Medulla oblongata (tissue), 1 donor: Measurements from ENCODE around the gene GTF2H4.

ENCODE experiments used
- DNase-seq: peaks from one replicate; pipeline ENCODE4 v3.0.0-alpha.2; 2015; ENCODE audit errors: extremely low spot score

GTF2H4 gene

DNA sequence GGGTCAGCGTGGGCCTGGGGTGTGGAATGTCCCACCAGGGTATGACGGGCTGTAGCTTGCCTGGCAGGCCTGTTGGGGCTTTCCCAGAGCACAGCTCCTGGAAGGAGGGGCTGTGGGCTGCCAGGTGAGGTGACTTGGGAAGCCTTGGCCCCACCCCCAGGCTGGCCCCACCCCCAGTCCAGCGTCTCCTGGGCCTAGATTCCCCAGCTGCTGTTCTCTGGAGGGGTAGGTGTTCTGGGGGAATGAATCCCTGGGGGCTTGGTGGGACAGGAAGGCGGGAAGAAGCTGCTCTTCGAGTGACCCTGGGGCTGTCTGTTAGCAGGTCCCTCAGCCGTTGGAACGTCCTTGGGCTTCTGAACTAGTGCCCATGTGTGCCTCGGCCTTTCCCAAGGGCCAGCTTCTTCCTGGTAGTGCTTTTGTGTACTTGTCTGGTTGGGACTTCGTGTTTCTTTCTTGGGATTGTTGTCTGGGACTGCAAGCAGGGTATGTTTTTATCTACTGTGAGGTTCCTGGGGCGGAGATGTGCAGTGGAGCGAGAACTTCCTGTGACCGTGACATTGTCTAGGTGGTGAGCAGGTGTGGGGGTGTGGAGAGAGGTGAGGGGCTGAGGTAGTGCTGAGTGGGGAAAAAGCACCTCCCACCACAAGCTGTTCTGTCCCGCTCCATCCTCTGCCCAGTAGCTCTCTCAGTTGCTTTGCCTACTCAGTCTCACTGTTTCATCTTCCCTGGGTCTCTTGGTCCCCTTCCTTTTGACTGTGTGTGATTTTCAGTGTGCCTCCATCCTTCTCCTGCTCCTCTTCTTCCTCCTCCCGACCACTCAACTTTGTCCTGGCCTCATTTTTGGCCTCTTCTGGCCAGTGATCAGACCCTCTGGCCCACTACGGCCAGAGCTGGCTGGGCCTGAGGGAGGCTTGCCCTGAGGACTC, 25.0 kb upstream of the GTF2H4 start:
- peak; percentile 36 for DNase-seq

DNA sequence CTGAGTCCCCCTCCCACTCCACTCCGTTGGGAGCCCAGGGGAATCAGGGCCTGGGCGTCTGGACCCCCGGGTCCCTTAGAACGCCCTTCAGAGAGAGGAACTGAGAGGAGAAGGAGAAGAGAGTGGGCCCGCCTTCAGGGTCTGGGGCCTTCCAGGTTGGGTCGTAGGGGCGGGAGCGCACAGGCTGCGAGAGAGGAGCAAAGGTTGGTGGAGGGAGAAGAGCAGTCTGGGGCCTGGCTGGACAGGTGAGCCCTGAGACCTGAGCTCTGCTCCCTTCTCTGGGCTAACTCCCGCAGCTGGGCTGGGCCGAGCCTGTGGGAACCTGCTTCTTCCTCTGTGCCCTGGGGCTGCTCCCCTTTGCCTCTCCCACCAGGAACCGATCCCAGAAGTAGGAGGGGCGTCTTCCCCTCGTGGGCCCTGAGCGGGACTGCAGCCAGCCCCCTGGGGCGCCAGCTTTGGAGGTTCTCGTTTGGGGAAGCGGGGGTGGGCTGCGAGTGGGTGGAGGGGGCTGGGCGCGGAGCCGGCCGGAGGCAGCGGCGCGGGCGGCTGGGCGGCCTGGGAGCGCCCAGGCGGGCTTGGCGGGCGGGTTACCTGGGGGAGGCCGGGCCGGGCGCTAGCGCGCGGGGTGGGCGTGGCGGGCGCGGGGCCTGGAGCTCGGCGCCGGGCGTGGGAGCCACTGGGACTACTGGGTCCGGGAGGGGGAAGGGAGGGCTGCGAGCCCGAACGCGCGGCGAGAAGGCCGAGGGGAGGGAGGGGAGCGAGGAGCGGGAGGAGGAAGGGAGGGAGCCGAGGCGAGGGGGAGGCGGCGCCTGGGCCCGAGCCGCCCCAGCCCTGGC, 24.1 kb upstream of the GTF2H4 start, which contains the start of gene DDR1:
TSS of gene DDR1 (plus strand) at position 835 of the 836 bp plus-strand sequence. CDS start 4,211 bp downstream, outside the sequence.
- DNase-seq = peak; percentile 89

DNA sequence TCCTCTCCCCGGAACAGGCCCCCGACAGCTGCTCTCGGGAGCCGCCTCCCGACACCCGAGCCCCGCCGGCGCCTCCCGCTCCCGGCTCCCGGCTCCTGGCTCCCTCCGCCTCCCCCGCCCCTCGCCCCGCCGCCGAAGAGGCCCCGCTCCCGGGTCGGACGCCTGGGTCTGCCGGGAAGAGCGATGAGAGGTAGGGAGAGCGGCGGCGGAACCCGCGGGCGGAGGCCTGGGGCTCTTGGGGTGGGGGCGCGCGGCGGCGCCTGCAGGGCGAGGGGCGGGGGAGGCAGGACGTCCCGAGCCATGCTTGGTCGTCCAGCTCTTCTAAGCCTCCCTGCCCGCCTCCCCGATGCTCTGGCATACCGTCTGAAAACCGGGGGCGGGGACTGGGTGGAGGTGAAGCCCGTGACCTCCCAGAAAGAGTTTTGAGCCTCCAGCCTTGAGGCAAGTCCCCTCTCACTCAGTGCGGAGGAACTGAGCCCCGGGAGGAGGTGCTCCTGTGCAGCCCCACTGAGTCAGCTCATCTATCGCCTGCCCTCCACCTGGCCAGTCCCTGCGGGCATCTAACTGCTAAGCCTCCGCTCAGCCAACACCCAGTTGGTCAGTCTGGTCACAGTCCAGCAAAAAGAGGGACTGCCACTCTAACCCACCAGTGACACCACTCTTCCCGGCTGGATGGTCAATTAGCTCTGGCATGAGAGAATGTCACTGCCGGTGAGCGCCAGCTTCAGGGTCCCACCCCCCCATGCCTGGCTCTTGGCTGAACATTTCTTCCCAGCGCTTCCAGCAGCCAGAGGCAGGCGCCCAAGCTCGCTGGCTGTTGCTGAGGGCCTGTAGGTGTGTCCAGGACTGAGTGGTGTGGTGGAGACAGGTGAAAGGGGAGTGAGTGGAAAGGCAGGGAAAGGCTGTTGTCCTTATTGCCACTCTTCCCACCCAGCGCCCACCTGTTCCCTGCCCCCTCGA, 23.2 kb upstream of the GTF2H4 start:
- DNase-seq = peak; percentile 71

DNA sequence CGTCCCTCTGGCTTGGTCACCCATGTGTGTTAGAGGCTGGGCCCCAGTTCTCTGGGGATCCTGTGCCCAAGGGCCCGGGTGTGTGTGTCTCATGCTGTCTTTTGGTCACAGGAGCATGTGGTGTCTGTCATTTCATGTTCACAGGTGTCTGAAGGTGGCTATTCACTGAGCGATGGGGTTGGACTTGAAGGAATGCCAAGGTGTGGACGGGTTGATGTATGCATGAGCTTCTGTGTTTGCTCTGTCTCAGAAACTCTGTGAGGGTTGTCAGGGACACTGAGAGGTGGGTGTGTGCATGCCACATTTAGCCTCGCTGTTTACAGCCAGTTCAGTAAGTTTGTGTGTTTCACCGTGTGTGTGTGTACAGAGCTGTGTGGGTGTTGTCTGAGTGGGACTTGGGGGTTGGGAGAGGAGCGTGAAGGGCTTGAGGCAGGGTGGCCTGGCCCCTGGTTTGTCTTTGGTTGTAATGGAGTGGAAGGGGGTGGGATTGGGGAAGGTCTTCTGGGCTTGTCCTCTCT, 22.5 kb upstream of the GTF2H4 start:
- peak; percentile 59 for DNase-seq

DNA sequence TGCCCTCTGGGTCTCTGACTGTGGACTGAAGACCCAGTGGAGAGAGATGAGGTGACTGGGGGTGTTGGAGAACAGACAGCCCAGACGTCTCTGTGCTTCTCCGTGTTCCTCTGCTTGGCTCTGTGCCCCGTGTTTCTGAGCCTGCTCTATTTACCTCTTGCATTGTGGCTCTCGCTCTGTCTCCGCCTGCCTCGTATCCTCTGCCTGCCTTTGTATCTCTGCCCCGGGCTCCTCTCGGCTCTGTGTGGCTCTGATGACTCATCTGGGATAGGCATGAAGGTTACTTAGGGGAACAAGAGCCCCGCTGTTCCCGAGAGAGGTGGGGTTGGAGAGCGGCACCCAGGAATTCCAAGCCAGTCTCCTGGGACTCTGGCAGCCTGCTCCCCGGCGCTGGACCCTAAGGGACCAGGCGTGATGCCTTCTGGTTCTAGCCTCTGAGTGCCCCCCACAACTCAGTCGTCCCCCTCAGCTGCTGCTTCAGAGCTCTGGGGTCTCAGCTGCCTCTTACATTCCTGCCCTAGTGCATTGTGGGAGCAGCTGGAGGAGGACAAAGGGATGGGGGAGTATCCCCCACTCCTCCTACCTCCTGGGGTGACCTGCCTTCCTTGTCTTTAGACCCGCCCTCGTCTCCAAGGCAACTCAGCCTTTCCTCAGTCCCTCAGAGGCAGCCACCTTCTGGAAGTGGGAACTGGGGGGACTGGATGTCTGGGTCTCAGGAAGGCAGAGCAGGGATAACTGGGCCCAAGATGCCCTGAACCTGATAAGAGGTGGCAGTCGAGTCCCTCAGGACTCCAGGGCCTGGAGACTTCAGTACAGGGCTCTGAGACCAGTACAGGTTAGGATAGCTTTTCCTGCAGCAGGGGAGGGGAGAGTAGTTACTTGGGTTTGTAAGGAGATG, 21.8 kb upstream of the GTF2H4 start:
- DNase-seq = peak; percentile 78

DNA sequence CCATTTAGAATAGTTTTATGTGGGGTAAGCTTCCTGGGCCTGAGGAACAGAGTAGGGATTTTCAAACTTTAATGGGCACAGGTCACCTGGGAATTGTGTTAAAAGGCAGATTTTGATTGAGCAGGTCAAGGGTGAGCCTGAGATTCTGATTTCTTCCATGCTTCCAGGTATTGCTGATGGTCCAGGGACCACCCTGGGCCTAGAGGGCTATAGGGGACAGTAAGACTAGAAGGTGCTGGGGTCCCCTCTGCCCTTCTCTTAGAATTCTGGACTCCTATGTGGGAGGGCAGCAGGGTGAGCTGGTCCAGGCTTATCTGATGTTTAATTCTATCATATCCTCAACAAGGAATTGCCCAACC, 21.1 kb upstream of the GTF2H4 start:
- DNase-seq = no peak

DNA sequence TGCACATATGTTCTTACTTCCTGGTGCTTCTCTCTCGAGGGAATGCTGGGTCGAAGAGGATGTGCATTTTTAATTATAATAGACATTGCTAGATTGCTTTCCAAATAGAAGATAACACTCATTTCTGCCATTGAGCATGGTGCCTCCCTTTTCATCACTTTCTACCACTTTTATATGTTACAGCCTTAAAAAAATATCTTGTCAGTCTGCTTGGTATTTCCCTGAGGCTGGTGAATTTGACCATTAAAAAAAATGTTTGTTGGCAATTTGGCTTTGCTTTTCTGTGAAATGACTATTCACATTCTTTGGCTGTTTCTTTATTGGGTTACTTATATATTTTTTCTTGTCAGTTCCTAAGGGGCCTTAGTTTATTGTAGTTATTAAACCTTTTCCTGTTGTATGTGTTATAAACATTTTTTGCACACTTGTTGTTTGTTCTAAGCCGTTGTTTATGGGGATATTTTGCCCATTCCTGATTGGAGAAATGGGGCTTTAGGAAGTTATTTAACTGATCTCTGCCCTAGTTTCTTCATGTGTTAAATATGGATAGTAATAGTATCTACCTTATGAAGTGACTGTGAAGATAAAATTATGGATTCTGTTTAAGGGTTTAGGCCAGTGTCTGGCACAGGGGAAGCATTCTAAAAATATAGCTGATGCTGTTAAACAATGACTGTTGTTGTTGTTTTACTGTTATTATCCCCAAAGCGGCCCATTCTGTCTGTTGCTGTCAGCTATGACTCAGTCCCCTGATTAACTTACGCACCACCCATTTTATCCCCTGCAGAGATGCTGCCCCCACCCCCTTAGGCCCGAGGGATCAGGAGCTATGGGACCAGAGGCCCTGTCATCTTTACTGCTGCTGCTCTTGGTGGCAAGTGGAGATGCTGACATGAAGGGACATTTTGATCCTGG, 19.8 kb upstream of the GTF2H4 start:
- peak; percentile 68 for DNase-seq

- DNase-seq = no peak
Measured at GRCh38 chr6:30888816-30889495, 19.1 kb upstream of the GTF2H4 start.

DNA sequence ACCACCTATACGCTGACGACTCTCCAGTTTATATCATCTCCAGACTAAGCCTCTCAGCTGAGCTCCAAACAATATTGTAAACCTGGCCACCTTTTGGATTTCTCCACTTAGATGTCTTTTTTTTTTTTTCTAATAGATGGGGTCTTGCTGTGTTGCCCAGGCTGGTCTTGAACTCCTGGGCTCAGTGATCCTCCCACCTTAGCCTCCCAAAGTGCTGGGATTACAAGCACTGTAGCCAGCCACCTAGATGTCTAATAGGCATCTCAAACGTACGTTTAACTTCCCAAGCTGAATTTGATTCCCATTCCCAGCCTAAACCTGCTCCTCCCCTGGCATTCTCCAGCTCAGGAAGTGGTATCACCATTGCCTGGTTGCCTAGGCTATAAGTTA, 18.5 kb upstream of the GTF2H4 start:
- DNase-seq = no peak

GRCh38 chr6:30889921-30890645, 17.9 kb upstream of the GTF2H4 start:
- peak; percentile 92 for DNase-seq

DNA sequence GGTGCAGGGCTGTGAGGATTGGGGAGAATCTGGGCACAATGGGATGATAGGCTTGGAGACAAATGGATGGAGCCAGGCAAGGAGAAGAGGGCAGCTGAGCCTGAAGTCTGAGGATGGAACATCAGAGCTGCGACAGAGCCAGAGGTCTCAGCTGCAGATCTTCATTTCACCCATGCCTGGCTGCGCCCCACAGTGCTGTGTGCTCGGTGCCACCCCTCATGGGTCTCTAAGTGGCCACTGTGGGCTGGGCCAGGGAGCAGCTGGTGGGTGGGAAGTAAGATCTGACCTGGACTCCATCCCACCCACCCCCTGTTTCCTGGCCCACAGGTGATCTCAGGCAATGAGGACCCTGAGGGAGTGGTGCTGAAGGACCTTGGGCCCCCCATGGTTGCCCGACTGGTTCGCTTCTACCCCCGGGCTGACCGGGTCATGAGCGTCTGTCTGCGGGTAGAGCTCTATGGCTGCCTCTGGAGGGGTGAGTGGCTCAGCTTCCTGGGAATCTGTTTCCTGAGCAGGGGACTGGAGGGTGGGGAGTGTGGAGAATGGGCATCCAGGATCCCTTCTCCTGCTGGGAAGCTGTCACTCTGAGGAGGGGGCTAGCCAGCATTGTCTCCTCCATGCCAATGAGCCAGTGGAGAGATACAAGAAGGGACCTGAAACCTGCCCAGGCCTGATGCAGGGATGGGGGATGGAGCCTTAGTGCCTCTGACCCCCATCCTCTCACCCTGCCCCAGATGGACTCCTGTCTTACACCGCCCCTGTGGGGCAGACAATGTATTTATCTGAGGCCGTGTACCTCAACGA, 17.2 kb upstream of the GTF2H4 start:
- DNase-seq = no peak

GRCh38 chr6:30891450-30891723, 16.6 kb upstream of the GTF2H4 start:
- DNase-seq = no peak

DNA sequence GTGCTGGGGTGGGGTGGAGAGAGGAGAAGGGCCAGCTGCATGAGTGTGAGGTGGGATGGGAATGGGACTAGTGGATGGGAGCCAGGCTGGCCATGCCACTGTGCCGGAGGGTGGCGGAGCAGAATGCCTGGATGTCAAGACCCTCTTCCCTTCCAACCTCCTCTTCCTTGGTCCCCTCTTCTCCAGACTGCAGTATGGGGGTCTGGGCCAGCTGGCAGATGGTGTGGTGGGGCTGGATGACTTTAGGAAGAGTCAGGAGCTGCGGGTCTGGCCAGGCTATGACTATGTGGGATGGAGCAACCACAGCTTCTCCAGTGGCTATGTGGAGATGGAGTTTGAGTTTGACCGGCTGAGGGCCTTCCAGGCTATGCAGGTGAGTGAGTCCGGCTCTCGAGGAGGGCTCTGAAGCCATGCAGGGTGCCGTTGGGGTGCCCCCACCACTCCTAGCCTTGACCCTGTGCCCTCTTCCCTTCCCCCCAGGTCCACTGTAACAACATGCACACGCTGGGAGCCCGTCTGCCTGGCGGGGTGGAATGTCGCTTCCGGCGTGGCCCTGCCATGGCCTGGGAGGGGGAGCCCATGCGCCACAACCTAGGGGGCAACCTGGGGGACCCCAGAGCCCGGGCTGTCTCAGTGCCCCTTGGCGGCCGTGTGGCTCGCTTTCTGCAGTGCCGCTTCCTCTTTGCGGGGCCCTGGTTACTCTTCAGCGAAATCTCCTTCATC, 16.0 kb upstream of the GTF2H4 start:
- no peak for DNase-seq

DNA sequence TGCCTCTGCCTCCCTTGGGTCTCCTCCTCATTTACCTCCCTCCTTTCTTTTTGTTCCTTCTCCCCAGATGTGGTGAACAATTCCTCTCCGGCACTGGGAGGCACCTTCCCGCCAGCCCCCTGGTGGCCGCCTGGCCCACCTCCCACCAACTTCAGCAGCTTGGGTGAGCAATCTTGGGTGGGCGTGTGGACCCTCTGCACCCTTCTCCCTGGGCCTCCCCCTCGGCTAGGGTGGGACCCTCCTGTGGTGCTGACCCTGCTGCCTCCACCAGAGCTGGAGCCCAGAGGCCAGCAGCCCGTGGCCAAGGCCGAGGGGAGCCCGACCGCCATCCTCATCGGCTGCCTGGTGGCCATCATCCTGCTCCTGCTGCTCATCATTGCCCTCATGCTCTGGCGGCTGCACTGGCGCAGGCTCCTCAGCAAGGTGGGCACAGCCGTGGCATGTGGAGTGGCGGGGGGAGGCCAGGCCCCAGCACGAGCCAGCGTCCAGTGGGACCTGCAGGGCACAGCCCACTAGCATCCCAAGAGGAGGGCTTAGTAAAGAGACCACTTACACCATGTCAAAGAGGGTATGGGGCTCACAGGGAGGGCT, 14.9 kb upstream of the GTF2H4 start:
- DNase-seq = no peak

DNA sequence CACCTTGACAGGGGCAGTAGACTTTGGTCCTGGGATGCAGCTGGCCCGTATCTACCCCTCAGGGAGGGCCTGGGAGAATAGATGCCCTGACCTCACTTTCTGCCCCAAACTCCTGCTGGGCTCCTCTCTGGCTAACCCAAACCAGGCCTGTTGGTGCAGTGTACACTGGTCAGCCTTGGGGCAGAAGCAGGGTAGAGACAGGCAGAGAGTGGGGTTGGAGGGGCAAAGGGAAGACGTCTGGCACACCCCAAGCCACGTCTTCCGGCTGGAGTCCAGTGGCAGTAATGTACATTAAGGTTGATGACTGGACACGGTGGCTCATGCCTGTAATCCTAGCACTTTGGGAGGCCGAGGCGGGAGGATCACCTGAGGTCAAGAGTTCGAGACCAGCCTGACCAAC, 14.3 kb upstream of the GTF2H4 start:
- DNase-seq = no peak

GRCh38 chr6:30894381-30894780, 13.6 kb upstream of the GTF2H4 start:
- DNase-seq = no peak
